Mesendoderm (in vitro differentiated cells): ENCODE measurements around the gene SNAI3.
A peak's percentile ranks its signal among the peaks of the same experiment; 100 is the strongest.

Experiments used
- DNase-seq: peaks from one replicate; pipeline ENCODE4 v3.0.0; 2013
- H2AK5ac ChIP-seq: 2 replicates; pipeline ENCODE4 v1.6.1; 2013; ENCODE audit warnings: low read length, inconsistent platforms
- H2BK120ac ChIP-seq: 2 replicates; pipeline ENCODE4 v1.6.1; 2013; ENCODE audit warnings: low read depth, mild to moderate bottlenecking, low read length, moderate library complexity, mixed read lengths
- H2BK15ac ChIP-seq: replicated peaks from 2 replicates; pipeline ENCODE4 v1.6.1; 2013; ENCODE audit warnings: low read depth, mild to moderate bottlenecking, moderate library complexity
- H2BK5ac ChIP-seq: 2 replicates; pipeline ENCODE4 v1.6.1; 2013; ENCODE audit warnings: low read length, inconsistent platforms
- H3K18ac ChIP-seq: 2 replicates; pipeline ENCODE4 v1.6.1; 2013; ENCODE audit warnings: mild to moderate bottlenecking, low read length, mixed read lengths
- H3K23ac ChIP-seq: one replicate; pipeline ENCODE4 v1.6.1; 2013; ENCODE audit warnings: low read length
- H3K27ac ChIP-seq: 2 replicates; pipeline ENCODE4 v1.5.1; 2013; ENCODE audit warnings: low read depth, mild to moderate bottlenecking, inconsistent platforms, low read length, moderate library complexity
- H3K27me3 ChIP-seq: 2 replicates; pipeline ENCODE4 v1.6.1; 2013; ENCODE audit warnings: low read length, control low read depth, mild to moderate bottlenecking, inconsistent platforms; ENCODE audit not compliant: insufficient read depth, poor library complexity
- H3K36me3 ChIP-seq: 2 replicates; pipeline ENCODE4 v1.6.1; 2013; ENCODE audit warnings: low read length, inconsistent platforms; ENCODE audit not compliant: control insufficient read depth, insufficient read depth
- H3K4ac ChIP-seq: one replicate; pipeline ENCODE4 v1.6.1; 2013; ENCODE audit warnings: low read depth, mild to moderate bottlenecking, low read length, moderate library complexity
- H3K4me1 ChIP-seq: 2 replicates; pipeline ENCODE4 v1.6.1; 2013; ENCODE audit warnings: low read depth, low read length, inconsistent platforms; ENCODE audit not compliant: control insufficient read depth
- H3K4me2 ChIP-seq: 2 replicates; pipeline ENCODE4 v1.6.1; 2013; ENCODE audit warnings: low read length
- H3K4me3 ChIP-seq: 2 replicates; pipeline ENCODE4 v1.5.1; 2013; ENCODE audit warnings: mild to moderate bottlenecking, low read length
- H3K56ac ChIP-seq: one replicate; pipeline ENCODE4 v1.6.1; 2013; ENCODE audit warnings: low read length
- H3K79me1 ChIP-seq: 2 replicates; pipeline ENCODE4 v1.6.1; 2013; ENCODE audit warnings: low read length, inconsistent platforms
- H3K79me2 ChIP-seq: 2 replicates; pipeline ENCODE4 v1.6.1; 2013; ENCODE audit warnings: mild to moderate bottlenecking, low read length; ENCODE audit not compliant: control insufficient read depth, insufficient read depth
- H3K9ac ChIP-seq: 2 replicates; pipeline ENCODE4 v1.6.1; 2013; ENCODE audit warnings: low read length, inconsistent platforms
- H4K5ac ChIP-seq: one replicate; pipeline ENCODE4 v1.6.1; 2013; ENCODE audit warnings: low read length
- H4K8ac ChIP-seq: one replicate; pipeline ENCODE4 v1.6.1; 2013; ENCODE audit warnings: low read depth, mild to moderate bottlenecking, control low read depth, low read length, moderate library complexity
- WGBS: extraction: QIAGEN DNeasy Blood & Tissue Kit; methylation state at CpG from one replicate; pipeline ENCODE4 v1.1.7; 2013; ENCODE audit warnings: low lambda C conversion rate, missing lambda C conversion rate; ENCODE audit not compliant: insufficient coverage; ENCODE audit errors: extremely low coverage; 5-methylcytosine and 5-hydroxymethylcytosine counted together

Gene SNAI3

DNA sequence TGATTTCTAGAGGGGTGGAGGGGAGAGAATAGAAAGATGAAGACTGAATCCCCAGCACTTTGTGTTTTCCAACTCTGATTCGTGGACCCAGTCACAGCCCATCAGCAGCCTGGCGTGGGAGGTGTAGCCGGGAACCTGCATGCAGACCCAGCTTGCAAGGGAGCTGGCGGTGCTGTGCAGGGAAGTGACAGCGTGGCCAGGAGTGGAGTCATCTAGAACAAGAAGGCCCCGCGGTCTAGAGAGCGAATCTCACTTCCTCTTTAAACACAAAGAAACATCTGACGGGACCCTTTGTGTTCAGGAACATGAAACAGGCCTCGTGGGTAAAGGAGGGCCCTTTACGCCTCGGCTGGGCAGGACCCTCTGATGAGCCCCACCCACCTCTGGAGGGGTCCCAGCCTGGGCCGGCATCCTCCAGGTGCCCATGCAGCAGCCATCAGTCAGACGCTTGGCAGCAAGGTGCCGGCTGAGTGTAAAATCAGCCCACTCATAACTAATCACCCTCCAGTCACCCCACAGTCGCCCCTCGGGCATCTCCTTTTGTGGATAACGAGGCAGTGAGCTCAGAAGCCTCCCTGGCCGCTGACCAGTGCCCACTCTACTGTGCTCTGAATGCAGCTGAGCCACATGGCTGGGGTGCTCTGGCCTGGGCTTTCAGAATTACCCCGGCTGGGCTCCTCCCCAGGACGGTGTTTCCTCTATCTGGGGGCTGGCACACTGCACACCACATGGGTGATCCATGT lies 4.4 kb downstream of the SNAI3 start:
- Histone ChIP-seq H3K4ac (no peak overlapping the region), H4K5ac (no peak overlapping the region), H3K23ac (no peak overlapping the region), H3K27ac (no peak overlapping the region), H3K4me3 (no peak overlapping the region), H4K8ac (no peak overlapping the region), H2BK120ac (no peak overlapping the region), H2BK5ac (no peak overlapping the region), H3K4me2 (no peak overlapping the region), H3K79me1 (no peaks in the 10 kb centered on the region), H3K36me3 (no peaks in the 10 kb centered on the region), H3K4me1 (no peaks in the 10 kb centered on the region), H3K18ac (no peak overlapping the region), H3K56ac (no peak overlapping the region), H3K27me3 (peaks cover under 1% of the 10 kb centered on the region), H3K9ac (no peak overlapping the region), H2BK15ac (no peak overlapping the region), H2AK5ac (no peak overlapping the region), H3K79me2 (no peaks in the 10 kb centered on the region)
- no CpG with 5 or more reads among the region's 21 CpGs for whole genome bisulfite sequencing
- DNase-seq = no peak

DNA sequence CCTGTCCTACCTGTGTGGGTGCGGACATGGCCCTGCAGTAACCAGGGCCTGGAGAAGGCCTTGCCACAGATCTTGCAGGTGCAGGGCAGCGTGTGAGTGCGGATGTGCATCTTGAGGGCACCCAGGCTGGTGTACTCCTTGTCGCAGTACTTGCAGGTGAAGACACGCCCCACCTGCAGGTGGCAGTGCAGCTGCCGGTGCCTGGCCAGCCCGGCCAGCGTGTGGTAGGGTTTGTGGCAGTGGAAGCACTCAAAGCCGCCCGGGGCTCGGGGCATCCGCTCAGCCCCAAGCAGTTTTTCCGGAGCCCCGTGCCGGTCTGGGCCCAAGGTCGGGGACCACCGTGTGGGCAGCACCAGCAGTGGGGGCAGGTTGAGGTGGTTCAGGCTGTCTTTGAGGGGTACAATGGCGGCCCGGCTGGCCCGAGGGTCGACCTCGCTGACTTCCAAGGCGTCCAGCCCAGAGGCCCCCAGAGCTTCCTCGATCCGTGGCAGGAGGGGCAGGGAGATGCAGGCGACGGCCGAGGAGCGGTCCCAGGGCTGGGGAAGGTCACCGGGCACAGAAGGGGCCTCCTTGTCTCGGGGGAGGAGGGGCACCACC lies 5.1 kb downstream of the SNAI3 start:
- no peak overlapping the region for H2BK15ac ChIP-seq
- no peaks in the 10 kb centered on the region for H3K79me2 ChIP-seq
- no peak overlapping the region for H3K4me2 ChIP-seq
- H3K4me1 ChIP-seq = no peaks in the 10 kb centered on the region
- no peak overlapping the region for H3K9ac ChIP-seq
- H2BK120ac ChIP-seq = no peak overlapping the region
- no peak overlapping the region for H3K18ac ChIP-seq
- H4K5ac ChIP-seq = no peak overlapping the region
- no peak overlapping the region for H2AK5ac ChIP-seq
- H3K79me1 ChIP-seq = no peaks in the 10 kb centered on the region
- DNase-seq = peak; percentile 49
- WGBS = no CpG with 5 or more reads among the region's 31 CpGs
- no peaks in the 10 kb centered on the region for H3K27me3 ChIP-seq
- no peak overlapping the region for H3K4me3 ChIP-seq
- no peak overlapping the region for H2BK5ac ChIP-seq
- H4K8ac ChIP-seq = no peak overlapping the region
- H3K27ac ChIP-seq = no peak overlapping the region
- no peak overlapping the region for H3K23ac ChIP-seq
- no peaks in the 10 kb centered on the region for H3K36me3 ChIP-seq
- no peak overlapping the region for H3K4ac ChIP-seq
- H3K56ac ChIP-seq = no peak overlapping the region

DNA sequence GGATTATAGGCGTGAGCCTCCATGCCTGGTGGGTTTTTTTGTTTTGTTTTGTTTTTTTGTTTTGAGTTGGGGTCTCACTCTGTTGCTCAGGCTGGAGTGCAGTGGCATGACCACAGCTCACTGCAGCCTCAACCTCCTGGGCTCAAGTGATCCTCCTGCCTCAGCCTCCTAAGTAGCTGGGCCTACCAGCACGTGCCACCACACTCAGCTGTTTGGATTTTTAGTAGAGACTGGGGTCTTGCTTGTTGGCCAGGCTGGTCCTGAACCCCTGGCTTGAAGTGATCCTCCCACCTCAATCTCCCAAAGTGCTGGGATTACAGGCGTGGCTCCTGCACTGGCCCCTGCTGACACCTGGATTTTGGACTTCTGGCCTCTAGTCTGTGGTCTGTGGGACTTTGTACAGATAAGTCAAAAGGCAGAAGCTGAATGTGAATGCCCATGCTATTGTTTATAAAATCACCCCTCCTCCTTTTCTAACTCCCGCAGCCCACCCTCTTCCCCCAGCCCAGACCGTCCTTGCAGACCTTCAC lies 5.7 kb downstream of the SNAI3 start:
- Histone ChIP-seq H4K5ac (no peak overlapping the region), H3K27ac (no peak overlapping the region), H3K18ac (no peak overlapping the region), H3K23ac (no peak overlapping the region), H3K4me1 (no peaks in the 10 kb centered on the region), H3K27me3 (no peaks in the 10 kb centered on the region), H3K4me3 (no peak overlapping the region), H4K8ac (no peak overlapping the region), H2AK5ac (no peak overlapping the region), H2BK120ac (no peak overlapping the region), H3K79me2 (no peaks in the 10 kb centered on the region), H3K56ac (no peak overlapping the region), H3K36me3 (no peaks in the 10 kb centered on the region), H3K9ac (no peak overlapping the region), H3K4ac (no peak overlapping the region), H2BK15ac (no peak overlapping the region), H3K4me2 (no peak overlapping the region), H3K79me1 (no peaks in the 10 kb centered on the region), H2BK5ac (no peak overlapping the region)
- no peak for DNase-seq
- no CpG with 5 or more reads among the region's 5 CpGs for WGBS

DNA sequence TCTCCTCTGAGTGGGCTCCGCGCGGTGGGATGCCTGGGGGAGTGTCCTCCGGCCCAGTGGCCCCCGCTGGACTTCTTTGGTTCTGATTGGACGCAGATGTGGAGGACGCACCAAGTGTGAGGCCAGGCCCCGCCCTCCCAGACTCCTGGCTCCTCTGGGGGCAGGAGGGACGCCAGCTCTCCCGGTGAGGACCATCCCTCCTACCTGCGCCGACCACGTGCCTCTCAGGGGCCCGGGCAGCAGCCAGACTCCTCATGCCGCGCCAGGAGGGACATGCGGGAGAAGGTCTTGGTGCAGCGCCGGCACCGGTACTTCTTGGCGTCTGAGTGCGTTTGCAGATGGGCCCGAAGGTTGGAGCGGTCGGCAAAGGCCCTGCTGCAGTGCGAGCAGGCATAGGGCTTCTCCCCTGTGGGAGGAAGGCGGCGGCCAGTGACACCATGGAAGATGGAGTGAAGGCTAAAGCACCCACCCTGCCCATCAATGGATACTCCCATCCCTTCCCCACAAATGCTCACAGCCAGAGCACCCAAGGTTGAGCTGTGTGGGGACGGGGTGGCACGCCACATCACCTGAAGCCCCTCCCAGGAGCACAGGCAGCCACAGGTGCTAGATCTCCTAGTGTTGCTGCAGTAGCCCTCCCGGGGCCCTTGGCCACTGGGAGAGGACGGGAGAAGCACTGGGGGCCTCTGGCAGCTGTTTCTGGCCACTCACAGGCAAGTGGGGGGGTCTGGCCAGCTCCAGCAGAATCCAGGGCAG lies 7.9 kb downstream of the SNAI3 start:
- no peak overlapping the region for H4K8ac ChIP-seq
- no peak overlapping the region for H2BK15ac ChIP-seq
- no peak overlapping the region for H2AK5ac ChIP-seq
- H3K27ac ChIP-seq = no peak overlapping the region
- no peaks in the 10 kb centered on the region for H3K36me3 ChIP-seq
- no peak overlapping the region for H3K4me3 ChIP-seq
- no peak overlapping the region for H4K5ac ChIP-seq
- no peak for DNase-seq
- H3K18ac ChIP-seq = no peak overlapping the region
- H3K27me3 ChIP-seq = no peaks in the 10 kb centered on the region
- no peak overlapping the region for H2BK5ac ChIP-seq
- H3K4me1 ChIP-seq = no peaks in the 10 kb centered on the region
- H3K4ac ChIP-seq = no peak overlapping the region
- no peak overlapping the region for H3K56ac ChIP-seq
- no peak overlapping the region for H3K4me2 ChIP-seq
- no peaks in the 10 kb centered on the region for H3K79me1 ChIP-seq
- no peak overlapping the region for H2BK120ac ChIP-seq
- H3K79me2 ChIP-seq = no peaks in the 10 kb centered on the region
- H3K9ac ChIP-seq = no peak overlapping the region
- WGBS = no CpG with 5 or more reads among the region's 32 CpGs
- no peak overlapping the region for H3K23ac ChIP-seq

DNA sequence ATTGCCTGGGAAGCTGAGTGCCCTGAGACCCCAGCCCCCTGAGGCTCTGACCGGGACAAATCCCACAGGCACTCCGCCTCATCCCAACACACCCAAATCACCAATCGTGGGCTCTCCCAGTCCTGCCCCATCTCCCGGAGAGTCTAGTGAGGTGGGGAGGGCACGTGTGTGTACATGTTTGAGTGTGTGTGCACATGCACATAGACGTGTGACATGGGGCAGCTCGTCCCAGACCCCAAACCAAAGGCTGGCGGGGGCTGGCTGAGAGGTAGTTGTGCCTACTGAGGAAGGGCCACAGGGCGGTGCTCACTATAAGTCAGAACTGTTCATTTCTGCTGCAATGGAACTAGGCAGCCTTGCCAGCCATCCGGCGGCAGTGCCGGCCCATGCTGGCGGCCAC lies 8.6 kb downstream of the SNAI3 start:
- Histone ChIP-seq H4K5ac (no peak overlapping the region), H3K18ac (no peak overlapping the region), H2AK5ac (no peak overlapping the region), H3K36me3 (no peaks in the 10 kb centered on the region), H3K4me3 (no peak overlapping the region), H2BK5ac (no peak overlapping the region), H4K8ac (no peak overlapping the region), H3K4me1 (no peaks in the 10 kb centered on the region), H2BK15ac (no peak overlapping the region), H3K4me2 (no peak overlapping the region), H3K79me1 (no peaks in the 10 kb centered on the region), H3K23ac (no peak overlapping the region), H3K27me3 (no peaks in the 10 kb centered on the region), H3K56ac (no peak overlapping the region), H3K79me2 (no peaks in the 10 kb centered on the region), H3K27ac (no peak overlapping the region), H3K9ac (no peak overlapping the region), H2BK120ac (no peak overlapping the region), H3K4ac (no peak overlapping the region)
- no peak for DNase-seq
- no CpG with 5 or more reads among the region's 13 CpGs for WGBS
